Sigmoid colon (tissue), 7 donors: Measurements from ENCODE around the gene CAMK1G. TPM values are rescaled to one million over a fixed set of nuclear protein-coding genes. Genes with fewer than 3 reads are reported as not detected.

Experiments used
- DNase-seq: peaks from one replicate; pipeline ENCODE4 v3.0.0-alpha.2; 2019
- H3K27ac ChIP-seq, 4 donors: fragments of 200-600 bp; sonication (generic); one replicate each; pipeline ENCODE4 v1.5.1; 2016 to 2019; ENCODE audit warnings: mild to moderate bottlenecking in 1 of 4
- H3K27me3 ChIP-seq, 3 donors: fragments of 200-600 bp; sonication (generic); one replicate each; pipeline ENCODE4 v1.5.1; 2019; ENCODE audit warnings: mild to moderate bottlenecking in 1 of 3
- H3K36me3 ChIP-seq, 4 donors: fragments of 200-600 bp; sonication (generic); one replicate each; pipeline ENCODE4 v1.5.1; 2016 to 2019
- H3K4me1 ChIP-seq, 4 donors: fragments of 200-600 bp; sonication (generic); one replicate each; pipeline ENCODE4 v1.5.1; 2017 to 2019
- H3K4me3 ChIP-seq, 4 donors: fragments of 200-600 bp; sonication (generic); one replicate each; pipeline ENCODE4 v1.5.1; 2017 to 2019; ENCODE audit warnings: mild to moderate bottlenecking in 2 of 4, moderate library complexity in 1 of 4
- H3K9me3 ChIP-seq, 4 donors: fragments of 200-600 bp in 3 of 4; sonication (generic) in 3 of 4; one replicate each; pipeline versions ENCODE4 v1.5.1 to v1.6.1; 2013 to 2019
- EP300 ChIP-seq, 4 donors: sonication (generic); formaldehyde crosslinking; IDR thresholded peaks; one replicate each; pipeline ENCODE4 v1.6.1; 2017; ENCODE audit warnings: antibody characterized with exemption in 4 of 4
- POLR2A ChIP-seq, 2 donors: fragments of 450-650 bp; IDR thresholded peaks; one replicate each; pipeline ENCODE4 v1.6.1; 2016; ENCODE audit warnings: antibody characterized with exemption in 2 of 2, mild to moderate bottlenecking in 2 of 2, moderate library complexity in 2 of 2
- POLR2AphosphoS5 ChIP-seq, 4 donors: sonication (generic); formaldehyde crosslinking; IDR thresholded peaks; one replicate each; pipeline ENCODE4 v1.6.1; 2017; ENCODE audit warnings: antibody characterized with exemption in 4 of 4
- WGBS, 2 donors: extraction: QIAGEN DNeasy Blood & Tissue Kit; methylation state at CpG; one replicate each; pipeline ENCODE4 v1.1.7; 2013; 5-methylcytosine and 5-hydroxymethylcytosine counted together
- intact Hi-C: fragments of 100-400 bp; cut with DNase I; formaldehyde crosslinking; loops from one replicate; pipeline ENCODE4 v1.15.1; 2023
- polyA plus RNA-seq, 3 donors: library from polyadenylated mRNA; stranded (reverse); fragments of 200-250 nt; gene quantifications; one replicate each; pipeline ENCODE4 v1.2.3, GENCODE V29; 2013
- total RNA-seq, 4 donors: library from RNA; depleted of rRNA; stranded (reverse); fragments of >200 nt; gene quantifications; one replicate each; pipeline ENCODE4 v1.1.0, GENCODE V29; 2016
- TF ChIP-seq, protein P1 (sequence below), 4 experiments: fragments of 450-650 bp in 3 of 4; fragments of 200-600 bp in 1 of 4; IDR thresholded peaks; one replicate each; pipeline ENCODE4 v1.5.1; 2016 to 2019; ENCODE audit warnings: antibody characterized with exemption in 4 of 4, mild to moderate bottlenecking in 3 of 4, moderate library complexity in 2 of 4
- donor health status: healthy with polysubstance abuse.
- donor health status: Bipolar disorder and iron deficiency.
- donor health status: healthy.

Gene CAMK1G
- total and polyA plus RNA-seq, 7 donors: 0.16 to 1.4 (median 0.48) TPM; not detected in 2

GRCh38 chr1:209595599-209596285, 12.2 kb downstream of the CAMK1G start:
- Histone ChIP-seq H3K4me1 (no peaks in the 10 kb centered on the region), H3K9me3 (no peaks in the 10 kb centered on the region), H3K36me3 (no peaks in the 10 kb centered on the region), H3K27me3 (no peaks in the 10 kb centered on the region), H3K4me3 (no peak overlapping the region), H3K27ac (no peak overlapping the region)
- DNase-seq: no peak
- no peak for TF ChIP-seq POLR2A (IDR thresholded peaks at IDR 0.05)
- no peak for TF ChIP-seq EP300 (IDR thresholded peaks at IDR 0.05)
- TF ChIP-seq POLR2AphosphoS5 (IDR thresholded peaks at IDR 0.05): no peak
- WGBS, 2 donors: 84 to 89% methylated on average over 10 of the region's 10 CpGs
- intact Hi-C loops: no loop called here

DNA sequence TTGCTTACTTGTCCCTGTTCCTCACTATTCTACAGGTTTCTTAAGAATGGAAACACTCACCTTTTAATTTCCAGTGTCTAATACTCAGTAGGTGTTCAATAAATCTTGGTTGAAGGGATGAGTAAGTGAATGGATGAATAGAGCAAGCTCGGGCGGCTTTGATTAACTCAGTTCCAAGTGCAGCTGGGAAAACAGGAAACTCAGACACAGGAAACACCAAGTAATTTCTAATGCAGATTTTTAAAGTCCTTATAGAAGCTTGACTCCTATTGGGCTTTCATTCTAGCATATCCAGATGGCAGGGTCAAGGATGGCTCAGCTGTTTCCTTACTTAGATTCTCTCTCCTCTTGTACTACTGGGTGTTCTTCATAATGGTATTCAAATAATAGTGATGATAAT, 14.0 kb downstream of the CAMK1G start:
- TF ChIP-seq POLR2AphosphoS5 (IDR thresholded peaks at IDR 0.05) (no peak), EP300 (IDR thresholded peaks at IDR 0.05) (no peak), POLR2A (IDR thresholded peaks at IDR 0.05) (no peak)
- TF ChIP-seq, protein P1, sequence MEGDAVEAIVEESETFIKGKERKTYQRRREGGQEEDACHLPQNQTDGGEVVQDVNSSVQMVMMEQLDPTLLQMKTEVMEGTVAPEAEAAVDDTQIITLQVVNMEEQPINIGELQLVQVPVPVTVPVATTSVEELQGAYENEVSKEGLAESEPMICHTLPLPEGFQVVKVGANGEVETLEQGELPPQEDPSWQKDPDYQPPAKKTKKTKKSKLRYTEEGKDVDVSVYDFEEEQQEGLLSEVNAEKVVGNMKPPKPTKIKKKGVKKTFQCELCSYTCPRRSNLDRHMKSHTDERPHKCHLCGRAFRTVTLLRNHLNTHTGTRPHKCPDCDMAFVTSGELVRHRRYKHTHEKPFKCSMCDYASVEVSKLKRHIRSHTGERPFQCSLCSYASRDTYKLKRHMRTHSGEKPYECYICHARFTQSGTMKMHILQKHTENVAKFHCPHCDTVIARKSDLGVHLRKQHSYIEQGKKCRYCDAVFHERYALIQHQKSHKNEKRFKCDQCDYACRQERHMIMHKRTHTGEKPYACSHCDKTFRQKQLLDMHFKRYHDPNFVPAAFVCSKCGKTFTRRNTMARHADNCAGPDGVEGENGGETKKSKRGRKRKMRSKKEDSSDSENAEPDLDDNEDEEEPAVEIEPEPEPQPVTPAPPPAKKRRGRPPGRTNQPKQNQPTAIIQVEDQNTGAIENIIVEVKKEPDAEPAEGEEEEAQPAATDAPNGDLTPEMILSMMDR (IDR thresholded peaks at IDR 0.05): no peak
- Histone ChIP-seq H3K4me1 (no peaks in the 10 kb centered on the region), H3K4me3 (no peak overlapping the region), H3K36me3 (no peaks in the 10 kb centered on the region), H3K27ac (no peak overlapping the region), H3K9me3 (no peaks in the 10 kb centered on the region), H3K27me3 (no peaks in the 10 kb centered on the region)
- intact Hi-C loops: no loop called here
- DNase-seq: no peak
- 70 to 81% methylated on average over 2 of the region's 2 CpGs for WGBS, 2 donors

GRCh38 chr1:209598227-209598626, 14.7 kb downstream of the CAMK1G start:
- H3K27me3 ChIP-seq: no peaks in the 10 kb centered on the region
- no peak for DNase-seq
- H3K4me3 ChIP-seq: no peak overlapping the region
- TF ChIP-seq EP300 (IDR thresholded peaks at IDR 0.05) (no peak), POLR2AphosphoS5 (IDR thresholded peaks at IDR 0.05) (no peak), POLR2A (IDR thresholded peaks at IDR 0.05) (no peak)
- TF ChIP-seq, protein P1 (IDR thresholded peaks at IDR 0.05): no peak
- H3K9me3 ChIP-seq: no peaks in the 10 kb centered on the region
- no peaks in the 10 kb centered on the region for H3K36me3 ChIP-seq
- WGBS, 2 donors: 85 to 87% methylated on average over 1 of the region's 1 CpG
- intact Hi-C loops: no loop called here
- no peak overlapping the region for H3K27ac ChIP-seq
- H3K4me1 ChIP-seq: no peaks in the 10 kb centered on the region

DNA sequence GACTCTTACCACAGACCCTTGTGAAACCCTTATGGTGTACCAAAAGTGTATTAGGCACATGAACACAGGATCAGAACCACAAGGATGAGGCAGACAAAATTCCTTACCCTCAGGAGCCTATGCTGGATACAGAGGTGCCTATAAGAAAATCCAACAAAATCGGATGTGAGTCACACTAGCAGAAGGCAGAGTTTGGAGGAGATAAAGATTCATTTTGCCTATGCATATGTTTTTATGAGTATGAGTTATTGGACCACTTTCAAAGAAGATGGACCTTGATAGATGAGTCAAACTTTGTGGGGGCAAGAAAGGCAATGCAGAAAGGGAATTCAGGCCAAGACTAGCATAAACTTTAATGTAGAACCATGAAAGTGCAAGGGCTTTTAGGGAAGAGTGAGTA, 17.0 kb downstream of the CAMK1G start:
- Histone ChIP-seq H3K36me3 (no peaks in the 10 kb centered on the region), H3K4me1 (no peaks in the 10 kb centered on the region), H3K27me3 (no peaks in the 10 kb centered on the region), H3K4me3 (no peak overlapping the region), H3K27ac (no peak overlapping the region), H3K9me3 (no peaks in the 10 kb centered on the region)
- intact Hi-C loops: no loop called here
- DNase-seq: no peak
- no peak for TF ChIP-seq POLR2A (IDR thresholded peaks at IDR 0.05)
- no peak for TF ChIP-seq EP300 (IDR thresholded peaks at IDR 0.05)
- TF ChIP-seq, protein P1 (IDR thresholded peaks at IDR 0.05): no peak
- TF ChIP-seq POLR2AphosphoS5 (IDR thresholded peaks at IDR 0.05): no peak
- 72 to 84% methylated on average over 1 of the region's 1 CpG for WGBS, 2 donors

DNA sequence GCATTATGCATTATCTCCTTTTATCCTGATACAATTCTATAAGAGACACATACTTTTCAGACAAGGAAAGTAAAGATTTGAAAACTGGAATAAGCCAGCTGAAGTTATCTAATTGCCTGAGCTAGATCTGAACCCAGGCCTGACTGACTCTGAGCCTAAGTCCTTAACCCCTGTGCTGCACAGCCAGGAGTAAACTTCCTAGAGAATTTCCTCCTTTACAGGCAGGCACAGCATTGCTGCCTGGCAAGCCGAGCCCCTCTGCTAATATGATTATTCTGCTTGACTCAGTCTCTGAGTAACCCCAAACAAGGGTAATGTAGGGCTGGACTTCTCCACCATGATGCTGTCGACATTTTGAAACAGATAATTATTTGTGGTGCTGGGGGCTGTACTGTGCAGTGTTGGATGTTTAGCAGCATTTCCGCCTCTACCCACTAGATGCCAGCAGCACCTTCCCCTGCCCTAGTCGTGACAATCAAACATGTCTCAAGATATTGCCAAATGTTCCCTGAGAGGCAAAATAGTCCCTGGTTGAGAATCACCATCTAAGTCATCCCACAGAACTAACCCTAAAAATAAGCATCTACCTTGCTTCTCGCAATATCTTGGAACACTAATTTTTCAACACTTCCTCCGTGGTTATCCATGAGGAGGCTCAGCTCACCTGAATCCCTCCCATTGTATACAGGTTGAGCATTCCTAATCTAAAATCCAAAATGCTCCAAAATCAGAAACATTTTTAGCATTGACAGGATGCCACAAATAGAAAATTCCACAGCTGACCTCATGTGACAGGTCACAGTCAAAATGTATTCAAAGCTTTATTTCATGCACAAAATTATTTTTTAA, 18.5 kb downstream of the CAMK1G start:
- no peaks in the 10 kb centered on the region for H3K9me3 ChIP-seq
- no peak for DNase-seq
- TF ChIP-seq EP300 (IDR thresholded peaks at IDR 0.05): no peak
- TF ChIP-seq, protein P1 (IDR thresholded peaks at IDR 0.05): peak in 3 of 4 experiments; percentile 22 to 39 (median 35)
- H3K27me3 ChIP-seq: no peaks in the 10 kb centered on the region
- 30 to 43% methylated on average over 6 of the region's 6 CpGs for WGBS, 2 donors
- H3K4me3 ChIP-seq: no peak overlapping the region
- H3K36me3 ChIP-seq: no peaks in the 10 kb centered on the region
- H3K4me1 ChIP-seq: no peaks in the 10 kb centered on the region
- H3K27ac ChIP-seq: no peak overlapping the region
- intact Hi-C loops: no loop called here
